Neural cell (in vitro differentiated cells): ENCODE results near the gene SMAP2.
"Not testable (repeated sequence)": the region's sequence is repeated elsewhere in the genome, so short reads cannot be mapped to it uniquely, and the experiment has no call there.

Source experiments
- CTCF ChIP-seq: fragments of 450-650 bp; IDR thresholded peaks from 2 replicates; pipeline ENCODE4 v1.5.1; 2014; ENCODE audit warnings: antibody characterized with exemption, mild to moderate bottlenecking, moderate library complexity; ENCODE audit not compliant: poor library complexity, severe bottlenecking
- EP300 ChIP-seq: fragments of 450-650 bp; conservative IDR thresholded peaks from 2 replicates; pipeline ENCODE4 v1.6.1; 2014; ENCODE audit warnings: antibody characterized with exemption, mild to moderate bottlenecking, moderate library complexity; ENCODE audit not compliant: poor library complexity, severe bottlenecking

DNA sequence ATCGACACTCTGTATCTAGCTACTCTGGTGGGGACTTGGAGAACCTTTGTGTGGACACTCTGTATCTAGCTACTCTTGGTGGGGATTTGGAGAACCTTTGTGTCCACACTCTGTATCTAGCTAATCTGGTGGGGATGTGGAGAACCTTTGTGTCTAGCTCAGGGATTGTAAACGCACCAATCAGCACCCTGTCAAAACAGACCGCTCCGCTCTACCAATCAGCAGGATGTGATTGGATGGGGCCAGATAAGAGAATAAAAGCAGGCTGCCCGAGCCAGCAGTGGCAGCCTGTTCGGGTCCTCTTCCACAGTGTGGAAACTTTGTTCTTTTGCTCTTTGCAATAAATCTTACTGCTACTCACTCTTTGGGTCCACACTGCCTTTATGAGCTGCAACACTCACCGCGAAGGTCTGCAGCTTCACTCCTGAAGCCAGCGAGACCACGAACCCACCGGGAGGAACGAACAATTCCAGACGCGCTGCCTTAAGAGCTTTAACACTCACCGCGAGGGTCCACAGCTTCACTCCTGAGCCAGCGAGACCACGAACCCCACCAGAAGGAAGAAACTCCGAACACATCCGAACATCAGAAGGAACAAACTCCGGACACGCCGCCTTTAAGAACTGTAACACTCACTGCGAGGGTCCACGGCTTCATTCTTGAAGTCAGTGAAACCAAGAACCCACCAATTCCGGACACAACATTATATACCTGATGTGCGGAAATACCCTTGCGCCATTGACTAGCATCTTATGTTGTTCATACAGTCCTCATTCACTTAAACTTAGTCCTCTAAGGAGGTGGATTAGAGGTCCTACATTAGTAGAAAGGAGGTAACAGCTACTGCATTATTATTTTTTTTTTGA lies 15.2 kb downstream of the SMAP2 start:
- TF ChIP-seq CTCF, EP300: not testable (repeated sequence)
